GM19023 (cell line): ENCODE results near the gene TRMT44.
"Not testable (repeated sequence)": the region's sequence is repeated elsewhere in the genome, so short reads cannot be mapped to it uniquely, and the experiment has no call there.

Experiments
- ATAC-seq: cut with Tn5 transposase; IDR thresholded peaks from one replicate; pipeline ENCODE4 v1.9.1; 2021; ENCODE audit warnings: mild to moderate bottlenecking, moderate library complexity; ENCODE audit not compliant: unreplicated experiment

TRMT44 gene

DNA sequence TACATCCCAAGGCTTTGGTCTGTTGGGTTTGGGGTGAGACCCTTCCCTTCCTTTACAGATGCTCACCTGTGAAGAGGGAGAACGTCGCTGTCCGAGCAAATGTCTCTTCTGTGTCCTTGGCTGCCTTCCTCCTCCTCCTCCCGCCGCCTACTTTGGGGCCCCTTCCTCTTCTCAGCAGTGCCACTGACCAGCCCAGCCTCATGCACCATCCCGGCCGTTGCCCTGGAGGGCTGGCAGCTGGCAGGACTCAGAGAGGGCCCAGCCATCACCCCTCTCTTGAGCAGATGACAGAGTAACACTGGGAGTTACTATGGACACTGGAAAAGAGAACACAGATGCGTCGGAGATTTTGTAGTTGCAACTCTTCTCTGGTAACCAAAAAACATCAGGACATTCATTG, 68.2 kb downstream of the TRMT44 start:
- ATAC-seq: no peak

DNA sequence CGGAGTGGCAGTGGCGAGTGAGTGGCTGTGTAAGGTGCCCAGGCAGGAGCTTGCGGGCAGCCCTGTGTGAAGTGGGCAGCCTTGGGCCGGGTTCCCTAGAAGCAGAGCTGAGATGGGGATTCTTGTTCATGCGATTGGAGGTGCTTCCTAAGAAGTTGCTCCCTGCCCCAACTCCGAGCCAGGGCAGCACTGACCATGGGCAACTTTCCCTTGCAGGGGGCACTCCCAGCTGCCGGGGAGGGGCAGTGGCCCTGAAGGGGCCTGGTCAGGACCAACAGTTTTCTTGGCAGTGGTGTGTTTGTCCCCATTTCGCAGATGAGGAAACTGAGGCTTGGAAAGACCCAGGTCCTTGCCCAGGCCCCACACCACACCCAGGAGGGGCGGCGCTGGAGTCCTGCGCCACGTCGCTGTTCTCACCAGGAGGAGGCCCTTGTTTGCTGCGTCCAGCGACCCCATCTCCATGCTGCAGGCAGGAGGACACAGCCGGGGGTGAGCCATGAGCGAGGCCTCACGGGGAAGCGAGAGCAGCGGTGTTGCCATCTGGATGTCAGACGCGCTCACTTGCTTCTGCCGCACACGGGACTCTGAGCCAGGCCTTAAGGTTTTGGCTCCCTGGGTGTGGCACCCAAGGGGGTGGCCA, 68.9 kb downstream of the TRMT44 start:
- ATAC-seq: no peak

DNA sequence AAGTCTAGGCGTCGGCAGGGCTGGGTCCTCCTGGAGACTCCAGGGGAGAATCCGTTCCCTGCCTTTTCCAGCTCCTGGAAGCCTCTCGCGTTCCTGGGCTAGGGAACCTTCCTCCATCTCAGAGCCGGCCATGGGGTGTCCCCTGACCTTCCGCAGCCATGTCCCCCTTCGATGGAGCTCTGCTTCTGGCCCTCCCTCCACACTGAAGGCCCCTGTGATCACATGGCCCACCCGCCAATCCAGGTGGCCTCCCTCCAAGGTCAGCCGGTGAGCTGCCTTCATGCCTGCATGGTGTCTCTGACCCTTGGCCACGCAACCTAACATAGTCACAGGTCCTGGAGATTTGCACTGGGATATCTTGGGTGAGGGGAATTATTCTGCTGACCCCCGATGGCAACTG, 69.6 kb downstream of the TRMT44 start:
- ATAC-seq: no peak

GRCh38 chr4:8510611-8511285, 70.2 kb downstream of the TRMT44 start:
- no peak for ATAC-seq

GRCh38 chr4:8512510-8512909, 71.9 kb downstream of the TRMT44 start:
- no peak for ATAC-seq

DNA sequence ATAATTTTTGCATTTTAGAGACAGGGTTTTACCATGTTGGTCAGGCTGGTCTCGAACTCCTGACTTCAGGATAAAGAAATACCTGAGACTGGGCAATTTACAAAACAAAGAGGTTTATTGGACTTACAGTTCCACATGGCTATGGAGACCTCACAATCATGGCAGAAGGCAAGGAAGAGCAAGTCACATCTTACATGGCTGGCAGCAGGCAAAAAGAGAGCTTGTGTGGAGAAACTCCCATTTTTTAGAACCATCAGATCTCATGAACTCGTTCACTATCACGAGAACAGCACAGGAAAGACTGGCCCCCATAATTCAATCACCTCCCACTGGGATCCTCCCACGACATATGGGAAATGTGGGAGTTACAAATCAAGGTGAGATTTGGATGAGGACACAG, 72.5 kb downstream of the TRMT44 start:
- not testable (repeated sequence) for ATAC-seq

DNA sequence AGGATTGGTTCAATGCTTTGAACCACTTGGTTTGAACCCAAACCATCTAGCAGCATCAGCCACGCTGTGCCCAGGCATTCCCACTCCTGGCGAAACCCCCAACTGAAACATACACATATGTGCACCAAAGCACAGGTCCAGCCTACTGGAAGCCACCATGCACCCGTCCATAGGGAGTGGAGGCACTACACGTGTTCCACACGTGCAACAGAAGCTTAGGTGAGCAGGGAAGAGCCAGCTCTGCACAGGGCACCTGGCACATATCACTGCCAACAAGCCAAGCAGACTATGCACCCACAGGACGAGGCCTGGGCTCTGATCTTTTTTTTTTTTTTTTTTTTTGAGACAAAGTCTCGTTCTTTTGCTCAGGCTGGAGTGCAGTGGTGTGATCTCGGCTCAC, 73.4 kb downstream of the TRMT44 start:
- ATAC-seq: no peak

DNA sequence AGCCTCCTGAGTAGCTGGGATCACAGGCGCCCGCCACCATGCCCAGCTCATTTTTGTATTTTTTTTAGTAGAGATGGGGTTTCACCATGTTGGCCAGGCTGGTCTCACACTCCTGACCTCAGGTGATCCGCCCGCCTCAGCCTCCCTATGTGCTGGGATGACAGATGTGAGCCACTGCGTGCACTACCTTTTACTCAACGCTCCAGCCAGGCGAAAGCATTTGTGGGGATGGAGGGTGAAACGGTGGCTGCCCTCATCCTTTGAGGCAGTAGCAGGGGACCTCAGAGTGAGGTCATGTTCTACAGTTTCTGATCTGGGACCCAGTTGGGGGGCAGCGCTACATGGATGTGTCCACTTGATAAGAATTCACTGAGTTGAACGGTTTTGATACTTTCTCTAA, 73.8 kb downstream of the TRMT44 start:
- no peak for ATAC-seq

DNA sequence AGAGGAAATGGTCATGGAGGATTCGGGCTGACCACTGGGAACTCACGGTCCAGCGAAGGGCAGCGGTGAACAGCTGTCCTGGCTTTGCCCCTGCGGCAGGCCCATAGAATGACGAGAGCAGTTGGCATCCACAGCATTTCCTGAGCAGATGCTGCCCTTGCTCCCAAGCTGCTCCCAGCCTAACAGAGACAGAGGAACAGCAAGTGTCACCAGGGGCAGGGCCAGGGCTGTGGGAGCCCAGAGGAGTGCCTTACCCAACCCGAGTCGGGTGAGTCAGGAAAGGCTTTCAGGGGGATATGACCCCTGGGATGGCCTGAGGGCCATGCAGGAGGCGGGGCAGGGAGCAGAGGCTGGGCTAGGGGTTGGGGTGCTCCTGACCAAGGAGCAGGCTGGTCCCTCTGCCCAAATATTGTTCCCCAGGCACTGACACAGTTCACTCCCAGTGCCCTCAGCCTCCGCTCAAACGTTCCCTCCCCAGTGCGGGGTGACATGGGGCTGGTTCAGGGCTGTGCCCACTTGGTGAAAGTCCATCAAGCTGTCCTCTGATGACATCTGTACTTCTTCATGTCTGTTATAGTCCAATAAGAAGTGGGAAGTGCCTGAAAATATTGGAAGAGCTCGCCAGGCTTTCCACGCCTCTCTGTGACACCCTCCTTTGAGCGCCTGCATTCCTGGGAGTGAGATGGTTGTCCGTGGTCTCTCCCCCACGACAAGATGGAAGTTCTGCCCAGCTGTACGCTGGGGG, 74.9 kb downstream of the TRMT44 start:
- no peak for ATAC-seq

DNA sequence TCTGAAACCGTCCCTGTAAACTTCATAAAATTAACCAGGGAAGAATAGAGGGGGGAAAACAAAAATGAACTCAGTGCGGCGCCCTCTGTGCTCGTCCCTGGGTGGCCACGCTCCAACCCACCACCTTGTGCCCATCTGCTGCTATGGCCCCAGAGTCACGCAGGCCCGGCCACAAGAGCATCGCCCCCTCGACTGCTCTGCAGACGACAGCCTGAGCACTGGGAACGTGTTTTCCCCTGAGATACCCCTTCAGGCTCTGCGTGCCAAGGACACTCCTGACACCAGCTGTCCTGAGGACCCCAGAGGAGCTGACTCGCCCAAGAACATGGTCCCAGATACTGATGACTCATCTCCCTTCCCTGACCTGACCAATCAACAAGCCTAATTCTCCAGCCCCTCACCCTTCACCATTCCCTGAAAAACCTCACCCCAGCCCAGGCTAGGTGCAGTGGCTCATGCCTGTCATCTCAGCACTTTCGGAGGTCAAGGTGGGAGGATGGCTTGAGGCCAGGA, 75.5 kb downstream of the TRMT44 start:
- ATAC-seq: no peak

- ATAC-seq: no peak
Observed at GRCh38 chr4:8516996-8517550, 76.5 kb downstream of the TRMT44 start.

DNA sequence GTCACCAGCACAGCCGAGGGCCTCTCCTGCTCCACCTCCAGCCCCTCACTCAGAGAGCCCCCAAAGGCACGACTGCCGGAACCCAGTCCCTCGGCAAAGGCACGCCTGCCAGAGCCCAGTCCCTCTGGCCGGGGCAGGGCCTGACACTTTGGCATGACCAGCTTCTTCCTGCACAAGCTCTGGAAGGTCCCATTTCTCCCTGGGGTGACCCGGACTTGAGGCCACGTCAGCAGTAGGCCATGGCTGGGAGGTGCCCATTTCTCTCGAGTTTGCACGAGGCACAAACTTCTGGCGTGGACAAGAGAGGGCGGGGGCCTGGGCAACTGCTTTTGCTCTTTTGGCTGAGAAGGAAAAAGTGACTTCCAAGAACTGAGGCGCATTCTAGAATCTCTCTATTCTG, 77.4 kb downstream of the TRMT44 start:
- ATAC-seq: no peak

- no peak for ATAC-seq
Observed at GRCh38 chr4:8522160-8523120, 81.9 kb downstream of the TRMT44 start.

DNA sequence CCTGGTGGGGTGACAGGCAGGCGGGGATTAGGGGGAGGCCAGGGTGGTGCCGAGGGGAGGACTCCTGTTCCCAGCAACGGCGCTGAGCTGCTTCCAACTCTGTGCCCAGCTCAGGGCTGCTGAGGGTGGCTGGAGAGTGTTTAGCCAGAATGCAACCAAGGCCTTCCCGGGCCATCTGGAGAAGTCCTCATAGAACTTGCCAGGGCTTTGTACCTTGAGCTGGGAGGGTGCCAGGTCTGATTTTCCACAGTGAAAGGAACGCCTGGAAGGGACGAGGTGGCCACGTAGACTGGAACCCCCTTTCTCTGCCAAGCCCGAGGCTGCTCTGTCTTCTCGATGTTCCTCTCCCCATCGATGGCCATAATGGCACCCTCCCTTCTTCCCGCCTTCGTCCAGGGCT, 82.6 kb downstream of the TRMT44 start:
- no peak for ATAC-seq

DNA sequence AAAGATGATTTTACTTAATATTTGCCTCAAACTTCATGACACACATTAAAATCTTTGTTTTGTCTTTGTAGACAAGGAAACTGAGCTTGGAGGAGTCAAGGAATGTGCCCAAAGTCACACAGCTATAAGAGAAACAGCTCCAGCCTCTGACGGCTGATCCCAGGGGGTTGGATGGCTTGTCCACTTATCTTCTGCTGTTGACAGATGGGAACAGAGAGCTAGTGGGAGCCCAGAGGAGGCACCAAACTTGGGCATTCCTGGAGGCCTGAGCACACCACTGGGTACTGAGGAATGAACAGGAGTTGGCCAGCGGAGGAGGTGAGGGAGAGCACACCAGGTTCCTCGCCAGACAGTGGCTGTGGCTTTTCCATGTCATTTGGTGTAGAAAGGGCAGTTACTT, 83.2 kb downstream of the TRMT44 start:
- no peak for ATAC-seq

DNA sequence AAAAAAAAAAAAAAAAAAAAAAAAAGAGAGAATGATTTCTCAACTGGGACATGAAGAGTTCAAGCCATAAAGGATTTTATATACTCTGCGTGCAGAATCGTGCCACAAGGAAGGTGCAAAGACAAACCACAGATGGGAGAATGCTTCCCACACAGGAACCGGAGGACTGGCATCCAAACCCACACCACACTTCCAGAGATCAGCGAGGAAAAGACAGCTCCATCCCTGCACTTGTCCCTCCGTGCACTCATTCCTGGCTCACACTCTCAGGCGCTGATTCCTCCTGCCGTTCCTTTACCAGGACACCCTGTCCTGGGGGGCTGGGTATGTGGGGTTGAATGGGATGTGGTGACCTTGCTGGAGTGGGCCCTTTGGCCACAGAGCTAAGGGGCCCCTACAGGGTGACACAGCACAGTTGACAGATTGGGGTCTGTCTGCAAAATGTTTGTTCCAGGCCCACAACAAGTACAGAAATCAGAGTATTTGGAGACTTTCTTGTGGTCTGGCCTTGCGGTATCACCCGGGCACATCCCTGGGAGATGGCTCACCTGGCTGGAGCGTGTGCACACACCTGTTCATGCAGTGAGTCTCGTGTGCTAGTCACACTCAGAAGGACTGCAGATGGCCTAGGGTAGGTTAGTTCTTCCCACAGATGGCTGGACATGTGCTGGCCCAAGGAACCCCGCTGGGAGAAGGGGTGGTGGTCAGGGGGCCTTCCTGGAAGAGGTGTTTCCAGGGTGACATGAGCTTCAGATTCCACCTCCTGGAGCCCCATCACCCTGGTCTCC, 84.2 kb downstream of the TRMT44 start:
- ATAC-seq: no peak

DNA sequence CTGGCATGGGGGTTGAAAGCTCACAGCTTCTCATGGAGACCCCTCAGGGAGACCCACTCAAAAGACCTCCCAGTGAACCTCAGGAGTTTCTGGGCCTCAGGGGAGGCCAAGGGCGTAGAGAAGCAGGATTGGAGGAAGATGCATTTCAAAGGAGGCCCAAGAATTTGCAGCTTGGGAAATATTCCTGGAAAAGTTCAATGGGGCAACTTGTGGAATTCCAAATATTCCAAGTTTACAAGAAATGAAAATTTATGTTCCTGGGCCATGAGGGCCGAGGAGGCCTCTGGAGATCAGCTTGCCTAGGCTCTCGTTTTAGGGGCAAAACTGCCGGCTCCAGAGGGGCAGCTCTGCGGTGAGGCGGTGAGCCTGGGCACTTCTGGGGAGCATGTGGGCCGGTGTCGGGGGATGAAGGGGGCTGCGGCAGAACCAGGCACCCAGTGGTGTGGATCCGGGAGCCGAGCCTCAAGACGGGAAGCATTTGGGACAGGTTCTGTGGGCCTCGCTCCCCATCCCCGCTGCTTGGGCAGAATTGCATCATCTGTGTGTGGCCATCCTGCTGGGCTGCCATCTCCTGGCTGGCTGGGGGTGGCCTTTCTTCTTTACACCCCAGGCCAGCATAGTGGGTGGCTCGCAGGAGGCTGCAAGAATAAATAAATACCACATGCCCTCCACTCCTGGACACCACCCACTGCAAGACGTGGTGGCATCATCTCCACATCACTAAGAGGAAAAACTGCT, 85.0 kb downstream of the TRMT44 start:
- no peak for ATAC-seq
